ENCODE measurements around the gene FNBP1.

FNBP1 gene

DNA sequence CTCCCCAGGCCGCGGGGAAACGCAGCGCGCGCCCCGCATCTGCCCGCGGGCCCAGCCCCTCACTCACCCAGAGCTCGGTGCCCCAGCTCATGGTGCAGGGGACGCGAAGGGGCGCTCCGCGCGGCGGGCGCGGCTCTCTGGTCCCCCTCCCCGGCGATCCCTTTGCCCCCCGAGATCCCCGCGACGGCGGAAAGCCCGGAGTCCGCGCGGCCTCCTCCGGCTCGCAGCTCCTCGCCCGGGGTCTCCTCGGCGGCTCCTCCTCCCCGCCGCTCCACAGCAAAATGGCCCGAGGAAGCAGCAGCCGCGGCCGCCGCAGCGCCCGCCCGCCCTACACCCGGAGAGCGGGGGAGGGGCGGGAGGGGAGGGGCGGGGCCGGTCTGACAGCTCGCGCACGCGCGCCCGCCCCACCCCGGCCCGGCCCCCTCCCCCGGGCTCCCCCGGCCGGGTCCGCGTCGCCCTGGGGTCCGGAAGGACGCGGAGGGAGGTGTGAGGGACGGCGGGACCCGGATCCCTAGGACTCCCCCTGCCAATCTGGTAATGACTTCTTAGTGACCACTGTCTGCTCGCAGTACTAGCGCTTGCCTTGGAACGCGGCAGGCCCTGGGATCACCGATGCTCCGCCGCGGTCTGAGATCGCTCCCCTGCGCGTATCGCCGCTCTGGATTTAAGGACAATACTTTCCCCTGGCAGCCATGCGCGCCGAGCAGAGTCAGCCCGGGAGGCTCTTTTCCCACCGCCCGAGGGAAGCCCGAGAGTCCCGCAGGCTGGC lies at the start of gene FNBP1:
FNBP1 (minus strand) TSS at position 305 of the 769 bp plus-strand sequence; CDS start at position 91, 214 bp downstream.
- TF ChIP-seq ZFX (IDR thresholded peaks at IDR 0.05): peak; percentile 84
- TF ChIP-seq, protein P1, sequence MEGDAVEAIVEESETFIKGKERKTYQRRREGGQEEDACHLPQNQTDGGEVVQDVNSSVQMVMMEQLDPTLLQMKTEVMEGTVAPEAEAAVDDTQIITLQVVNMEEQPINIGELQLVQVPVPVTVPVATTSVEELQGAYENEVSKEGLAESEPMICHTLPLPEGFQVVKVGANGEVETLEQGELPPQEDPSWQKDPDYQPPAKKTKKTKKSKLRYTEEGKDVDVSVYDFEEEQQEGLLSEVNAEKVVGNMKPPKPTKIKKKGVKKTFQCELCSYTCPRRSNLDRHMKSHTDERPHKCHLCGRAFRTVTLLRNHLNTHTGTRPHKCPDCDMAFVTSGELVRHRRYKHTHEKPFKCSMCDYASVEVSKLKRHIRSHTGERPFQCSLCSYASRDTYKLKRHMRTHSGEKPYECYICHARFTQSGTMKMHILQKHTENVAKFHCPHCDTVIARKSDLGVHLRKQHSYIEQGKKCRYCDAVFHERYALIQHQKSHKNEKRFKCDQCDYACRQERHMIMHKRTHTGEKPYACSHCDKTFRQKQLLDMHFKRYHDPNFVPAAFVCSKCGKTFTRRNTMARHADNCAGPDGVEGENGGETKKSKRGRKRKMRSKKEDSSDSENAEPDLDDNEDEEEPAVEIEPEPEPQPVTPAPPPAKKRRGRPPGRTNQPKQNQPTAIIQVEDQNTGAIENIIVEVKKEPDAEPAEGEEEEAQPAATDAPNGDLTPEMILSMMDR (conservative IDR thresholded peaks at IDR 0.05): no peak; the same call in 1 of the 2 replicates
- peak within 1 kb of the TSS; percentile 95 for H3K27ac ChIP-seq

GRCh38 chr9:130090915-130091314 lies 47.9 kb upstream of the FNBP1 start:
- TF ChIP-seq, protein P1 (conservative IDR thresholded peaks at IDR 0.05): no peak
- no peak for TF ChIP-seq ZFX (IDR thresholded peaks at IDR 0.05)
- H3K27ac ChIP-seq: no peak overlapping the region

DNA sequence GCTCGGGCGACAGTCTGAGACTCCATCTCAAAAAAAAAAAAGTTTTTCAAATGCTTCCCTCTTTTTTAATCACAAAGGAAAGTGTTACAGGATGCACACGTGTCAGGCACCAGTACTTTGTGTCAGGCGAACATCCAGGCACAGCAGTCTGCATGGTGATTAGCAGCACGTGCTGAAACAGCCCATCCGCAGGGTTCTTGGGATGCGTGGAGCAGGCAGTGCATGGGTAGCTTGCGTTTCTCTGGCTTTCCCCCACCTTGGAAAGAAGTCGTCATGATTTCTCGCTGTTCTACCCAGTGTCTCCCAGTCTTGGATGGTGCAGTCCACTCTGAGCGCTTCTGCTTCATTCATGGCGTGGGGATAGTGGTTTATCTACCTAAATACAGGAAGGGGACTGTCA lies 46.2 kb upstream of the FNBP1 start:
- H3K27ac ChIP-seq: no peak overlapping the region
- TF ChIP-seq ZFX (IDR thresholded peaks at IDR 0.05): no peak
- TF ChIP-seq, protein P1 (conservative IDR thresholded peaks at IDR 0.05): no peak

GRCh38 chr9:130088051-130088450 lies 45.1 kb upstream of the FNBP1 start:
- no peak overlapping the region for H3K27ac ChIP-seq
- TF ChIP-seq, protein P1 (conservative IDR thresholded peaks at IDR 0.05): no peak
- TF ChIP-seq ZFX (IDR thresholded peaks at IDR 0.05): no peak

DNA sequence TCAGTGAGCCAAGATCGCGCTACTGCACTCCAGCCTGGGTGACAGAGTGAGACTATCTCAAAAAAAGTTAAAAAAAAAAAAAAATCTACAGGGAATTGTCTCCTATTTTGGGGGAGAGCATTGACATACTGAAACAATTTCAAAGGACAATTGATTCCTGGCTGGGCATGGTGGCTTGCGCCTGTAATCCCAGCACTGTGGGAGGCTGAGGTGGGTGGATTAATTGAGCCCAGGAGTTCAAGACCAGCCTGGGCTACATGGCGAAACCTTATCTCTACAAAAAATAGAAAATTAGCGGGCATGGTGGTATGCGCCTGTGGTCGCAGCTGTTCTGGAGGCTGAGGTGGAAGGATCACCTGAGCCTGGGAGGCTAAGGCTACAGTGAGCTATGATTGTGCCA lies 41.3 kb upstream of the FNBP1 start:
- no peak overlapping the region for H3K27ac ChIP-seq
- TF ChIP-seq, protein P1 (conservative IDR thresholded peaks at IDR 0.05): no peak
- TF ChIP-seq ZFX (IDR thresholded peaks at IDR 0.05): no peak

GRCh38 chr9:130078547-130078946 lies 35.6 kb upstream of the FNBP1 start:
- TF ChIP-seq, protein P1 (conservative IDR thresholded peaks at IDR 0.05): no peak
- TF ChIP-seq ZFX (IDR thresholded peaks at IDR 0.05): no peak
- no peak overlapping the region for H3K27ac ChIP-seq

DNA sequence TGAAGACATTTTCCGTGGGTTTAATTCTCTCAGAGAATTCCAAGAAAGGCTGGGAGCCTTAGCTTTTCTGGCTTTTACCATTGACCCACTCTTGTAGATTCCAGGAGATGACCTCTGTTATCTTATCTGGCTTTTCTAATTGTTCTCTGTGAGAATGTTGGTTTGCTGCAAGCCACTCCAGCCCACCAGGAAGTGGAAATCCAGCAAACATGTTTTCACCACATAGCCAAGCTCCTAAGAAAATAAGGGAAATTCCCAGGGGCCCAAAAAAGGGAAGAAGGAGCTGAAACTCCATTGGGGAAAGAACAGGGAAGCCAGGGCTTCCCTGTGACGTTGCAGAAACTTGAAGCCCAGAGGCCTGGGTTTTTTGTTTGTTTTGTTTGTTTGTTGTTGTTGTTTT lies 30.4 kb upstream of the FNBP1 start:
- no peak for TF ChIP-seq ZFX (IDR thresholded peaks at IDR 0.05)
- TF ChIP-seq, protein P1 (conservative IDR thresholded peaks at IDR 0.05): no peak
- no peak overlapping the region for H3K27ac ChIP-seq
